Measurements from ENCODE around the gene CELF4. TPM values are rescaled to one million over a fixed set of nuclear protein-coding genes. Genes with fewer than 3 reads are reported as not detected.

The CELF4 gene
- total RNA-seq, 1 donor from 2014 or later = 0.51 TPM

DNA sequence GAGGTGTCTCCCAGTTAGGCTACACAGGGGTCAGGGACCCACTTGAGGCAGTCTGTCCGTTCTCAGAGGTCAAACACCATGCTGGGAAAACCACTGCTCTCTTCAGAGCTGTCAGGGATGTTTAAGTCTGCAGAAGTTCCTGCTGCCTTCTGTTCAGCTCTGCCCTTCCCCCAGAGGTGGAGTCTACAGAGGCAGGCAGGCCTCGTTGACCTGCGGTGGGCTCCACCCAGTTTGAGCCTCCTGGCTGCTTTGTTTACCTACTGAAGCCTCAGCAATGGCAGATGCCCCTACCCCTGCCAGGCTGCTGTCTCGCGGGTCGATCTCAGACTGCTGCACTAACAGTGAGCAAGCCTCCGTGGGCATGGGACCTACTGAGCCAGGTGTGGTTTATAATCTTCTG lies 346.3 kb downstream of the CELF4 start:
- no peak for DNase-seq

DNA sequence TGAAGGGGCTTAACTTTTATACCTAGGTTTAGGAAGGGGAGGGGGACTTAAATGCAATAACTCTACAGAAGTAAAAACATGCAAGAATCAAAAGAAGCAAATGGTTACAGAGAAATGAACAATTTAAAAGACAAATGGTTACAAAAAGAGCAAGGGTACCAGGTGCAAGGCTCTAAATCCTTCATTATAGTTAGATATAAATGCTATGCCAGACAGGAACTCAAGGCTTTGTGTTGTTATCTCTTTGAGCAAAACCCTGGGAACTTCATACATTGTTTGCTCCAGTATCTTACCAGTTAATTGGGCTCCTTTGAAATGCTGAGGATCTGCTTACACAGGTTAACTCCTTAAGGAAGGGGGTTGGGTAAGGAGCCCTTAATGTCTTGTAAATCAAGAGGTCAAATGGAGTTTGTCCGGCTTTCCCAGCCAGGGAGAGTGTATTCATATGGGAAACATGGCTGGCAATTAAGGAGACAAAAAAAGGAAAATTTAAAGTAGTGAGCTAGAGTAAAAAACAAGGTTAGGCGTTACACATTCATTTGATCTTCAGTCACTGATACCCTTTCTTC lies 347.5 kb downstream of the CELF4 start:
- no peak for DNase-seq

DNA sequence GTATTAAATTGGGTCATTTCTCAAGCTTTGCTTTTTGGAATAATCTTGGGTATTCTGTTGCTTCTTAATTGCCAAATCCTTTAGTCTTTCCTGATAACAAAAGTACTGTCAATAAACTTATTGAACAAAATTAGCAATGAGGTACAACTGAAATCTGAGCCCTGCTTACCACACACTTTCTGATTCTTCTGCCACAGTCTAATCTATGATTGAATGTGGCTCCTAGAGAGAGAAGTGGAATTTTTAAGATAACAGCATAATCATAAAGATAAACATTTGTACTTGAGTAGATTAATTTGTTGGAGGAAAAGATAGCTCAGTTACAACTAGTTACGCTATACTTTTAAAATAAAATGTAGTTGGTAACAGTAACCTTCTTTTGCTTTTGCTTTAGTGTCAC lies 354.8 kb downstream of the CELF4 start:
- DNase-seq = no peak

DNA sequence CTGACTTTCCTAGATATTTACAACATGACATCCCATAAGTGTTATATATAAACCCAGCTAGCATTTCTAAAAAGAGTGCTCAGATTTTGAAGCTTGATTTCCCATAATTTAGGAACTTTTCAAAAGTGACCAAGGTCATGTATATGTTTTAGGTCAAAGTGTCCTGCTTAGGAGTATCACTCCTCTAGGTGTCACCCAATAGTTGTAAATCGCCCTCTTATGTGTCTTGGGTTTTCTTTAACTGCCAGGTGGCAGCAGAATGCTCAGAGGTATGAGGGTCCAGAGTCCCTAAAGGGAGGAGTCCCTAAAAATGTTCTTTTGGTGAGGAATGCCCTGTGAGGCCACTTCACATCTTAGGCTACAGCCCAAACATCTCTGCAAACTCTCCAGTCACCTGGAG lies 358.3 kb downstream of the CELF4 start:
- no peak for DNase-seq

DNA sequence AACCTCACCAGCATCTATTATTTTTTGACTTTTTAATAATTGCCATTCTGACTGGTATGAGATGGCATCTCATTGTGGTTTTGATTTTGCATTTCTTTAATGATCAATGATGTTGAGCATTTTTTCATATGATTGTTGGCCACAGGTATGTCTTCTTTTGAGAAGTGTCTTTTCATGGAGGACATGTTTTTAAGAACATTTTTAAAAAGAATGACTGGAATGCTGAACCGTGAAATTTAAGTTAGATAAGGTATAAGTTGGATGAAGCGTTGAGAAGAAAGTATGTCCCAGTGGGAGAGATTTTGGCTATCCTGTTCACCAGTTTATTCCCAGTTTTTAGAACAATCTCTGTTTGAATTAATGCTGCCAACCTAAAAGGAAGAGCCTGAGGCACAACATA lies 365.9 kb downstream of the CELF4 start:
- DNase-seq = no peak
